ENCODE data around the gene TMEFF2.
A peak's percentile ranks its signal among the peaks of the same experiment; 100 is the strongest.
"Not testable (repeated sequence)": the region's sequence is repeated elsewhere in the genome, so short reads cannot be mapped to it uniquely, and the experiment has no call there.

TMEFF2 gene

DNA sequence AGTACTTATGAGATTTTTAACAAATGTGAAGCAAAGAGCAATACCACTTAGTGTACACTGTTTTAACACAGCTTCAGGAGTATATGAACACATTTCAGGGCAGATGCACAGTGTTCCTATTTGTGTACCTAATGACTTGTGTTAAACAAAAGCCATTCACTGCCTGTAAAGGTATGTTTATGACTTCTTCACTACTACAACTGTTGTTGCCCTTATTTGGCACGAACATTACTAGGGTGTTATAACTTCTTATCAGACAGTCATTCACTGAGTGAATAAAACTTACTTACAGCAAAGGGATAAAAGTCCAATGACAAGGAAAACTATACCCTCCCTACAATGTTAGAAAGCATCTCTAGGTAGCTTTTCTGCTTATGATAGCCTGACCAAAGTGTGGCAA lies 262.4 kb downstream of the TMEFF2 start:
- DNase-seq (ENCODE audit: low spot score): no peak

DNA sequence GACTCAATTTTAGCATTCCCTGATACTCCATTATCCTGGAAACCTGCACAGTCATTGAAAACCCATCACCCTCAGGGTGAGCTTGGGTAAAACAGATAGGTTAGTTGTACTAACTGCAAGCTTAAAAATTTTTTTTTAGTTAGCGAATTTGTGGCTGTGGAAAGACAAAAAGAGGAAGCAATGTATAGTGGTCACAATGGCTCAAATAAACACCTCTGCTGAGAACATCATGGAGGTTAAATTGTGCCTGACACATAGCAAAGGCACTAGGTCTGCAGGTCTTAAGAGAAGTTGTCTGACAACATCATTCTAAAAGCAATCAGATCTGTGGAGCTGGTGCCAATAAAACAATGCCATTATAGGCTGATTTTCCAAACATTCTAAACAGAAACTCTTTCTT lies 263.4 kb downstream of the TMEFF2 start:
- no peak for DNase-seq (ENCODE audit: low spot score)

DNA sequence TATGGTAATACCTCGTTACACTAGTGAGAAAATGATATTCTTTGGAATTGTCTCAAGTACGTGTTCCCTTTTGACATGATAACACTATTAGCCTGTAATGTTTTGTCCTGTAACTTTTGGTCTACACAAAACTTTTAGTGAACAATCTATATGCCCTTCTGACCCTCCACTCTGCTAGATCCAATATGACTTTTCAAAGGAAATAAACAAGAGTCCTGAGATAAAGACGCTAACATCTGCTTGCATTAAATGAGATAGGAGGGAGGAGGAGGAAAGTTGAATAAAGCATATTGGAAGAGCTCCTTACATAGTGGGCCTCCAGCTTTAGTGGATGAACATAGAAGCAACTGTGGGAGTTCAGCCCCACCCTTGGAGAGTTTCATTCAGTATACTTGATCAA lies 264.5 kb downstream of the TMEFF2 start:
- DNase-seq (ENCODE audit: low spot score): no peak

DNA sequence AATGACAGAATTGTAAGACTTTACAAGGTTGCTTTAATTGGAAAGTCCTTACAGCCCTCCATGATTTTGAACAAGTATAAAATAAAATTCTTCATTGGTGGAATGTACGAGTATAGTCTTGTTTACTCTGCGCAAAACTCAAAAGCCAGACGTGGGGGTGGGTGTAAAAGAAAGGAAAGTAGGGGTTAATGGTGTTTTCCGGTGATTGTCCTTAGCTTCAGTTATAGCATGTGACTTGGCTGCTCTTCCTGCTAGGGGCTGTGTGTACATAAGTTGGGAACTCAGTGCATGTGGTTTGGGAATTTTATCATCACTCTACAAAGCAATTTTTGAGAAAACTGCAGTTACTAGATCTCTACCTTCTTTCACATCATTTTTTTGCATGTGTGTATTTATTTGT lies 265.4 kb downstream of the TMEFF2 start:
- peak; percentile 68 for DNase-seq (ENCODE audit: low spot score)

DNA sequence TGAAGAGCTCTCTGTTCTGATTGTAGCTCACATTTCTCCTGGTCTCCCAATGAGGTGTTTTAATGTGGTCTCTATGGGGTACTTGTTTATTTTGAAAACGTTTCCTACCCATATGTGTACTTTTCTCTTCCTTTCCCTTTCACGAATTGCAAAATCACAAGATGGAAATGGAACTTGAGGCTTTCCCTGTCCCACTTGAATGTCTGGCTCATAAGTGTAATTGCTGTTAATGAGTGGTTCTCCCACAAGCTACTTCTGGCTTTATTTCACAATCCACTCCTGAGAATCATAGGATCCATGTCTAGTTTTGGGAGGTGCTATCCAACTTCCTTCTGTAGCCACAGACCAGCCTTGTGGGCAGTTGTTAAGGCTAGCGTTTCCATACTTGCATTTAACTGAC lies 266.7 kb downstream of the TMEFF2 start:
- no peak for DNase-seq (ENCODE audit: low spot score)

DNA sequence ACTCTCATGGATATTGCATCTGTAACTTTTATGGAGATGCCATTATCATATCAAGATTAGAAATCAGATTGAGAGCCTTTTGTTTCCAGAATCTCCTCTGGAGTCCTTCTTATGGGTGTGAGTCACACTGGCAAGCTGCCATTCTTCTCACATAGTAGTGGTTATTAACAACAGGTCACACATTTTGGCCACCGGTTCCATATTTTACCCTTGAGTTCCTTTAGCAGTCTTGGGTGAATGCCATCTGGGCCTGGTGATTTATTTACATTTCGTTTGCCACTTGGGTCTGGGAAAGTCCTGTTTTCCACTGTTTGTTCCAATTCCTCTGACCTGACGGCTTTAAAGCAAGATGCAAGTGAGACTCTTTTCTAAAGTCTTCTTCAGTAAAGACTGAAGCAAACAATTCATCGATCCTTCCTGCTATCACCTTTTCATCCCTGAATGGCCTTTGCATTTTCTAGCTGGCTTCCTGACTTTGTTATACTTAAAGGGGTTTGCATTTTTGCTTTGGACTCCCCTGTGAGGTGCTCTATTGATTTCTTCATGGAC lies 267.3 kb downstream of the TMEFF2 start:
- DNase-seq (ENCODE audit: low spot score): peak; percentile 89

DNA sequence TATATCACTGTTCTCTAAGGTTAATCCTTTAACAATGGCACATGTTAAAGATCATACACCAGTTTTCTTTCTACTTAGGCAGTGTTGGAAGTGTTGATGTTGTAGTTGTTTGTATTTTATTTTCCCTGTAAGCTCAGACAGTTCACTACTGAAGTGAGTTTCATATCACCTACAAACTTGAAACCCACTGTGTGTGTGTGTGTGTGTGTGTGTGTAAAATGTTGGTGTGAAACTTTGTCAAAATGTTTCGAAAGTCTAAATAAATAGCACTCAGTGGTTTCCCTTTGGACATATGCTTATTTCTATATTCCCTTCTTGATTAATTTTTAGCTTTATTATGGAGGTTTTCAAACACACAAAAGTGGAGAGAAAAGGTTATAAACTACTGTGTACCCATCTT lies 268.1 kb downstream of the TMEFF2 start:
- no peak for DNase-seq (ENCODE audit: low spot score)

DNA sequence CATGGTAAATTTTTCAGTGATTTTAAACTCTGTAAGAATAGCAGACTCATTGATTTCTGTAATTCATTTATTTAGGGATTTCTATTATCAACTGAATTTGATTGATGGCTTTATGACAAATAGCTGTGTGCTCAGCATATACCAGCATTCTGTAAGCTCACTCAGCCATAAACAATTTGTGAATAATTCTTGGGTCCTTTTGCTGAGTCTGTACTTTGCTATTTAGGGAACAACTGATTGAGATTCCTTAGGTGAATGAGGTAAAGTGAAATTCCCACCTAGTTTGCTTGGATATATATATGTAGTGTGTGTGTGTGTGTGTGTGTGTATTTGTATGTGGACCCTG lies 271.1 kb downstream of the TMEFF2 start:
- no peak for DNase-seq (ENCODE audit: low spot score)

DNA sequence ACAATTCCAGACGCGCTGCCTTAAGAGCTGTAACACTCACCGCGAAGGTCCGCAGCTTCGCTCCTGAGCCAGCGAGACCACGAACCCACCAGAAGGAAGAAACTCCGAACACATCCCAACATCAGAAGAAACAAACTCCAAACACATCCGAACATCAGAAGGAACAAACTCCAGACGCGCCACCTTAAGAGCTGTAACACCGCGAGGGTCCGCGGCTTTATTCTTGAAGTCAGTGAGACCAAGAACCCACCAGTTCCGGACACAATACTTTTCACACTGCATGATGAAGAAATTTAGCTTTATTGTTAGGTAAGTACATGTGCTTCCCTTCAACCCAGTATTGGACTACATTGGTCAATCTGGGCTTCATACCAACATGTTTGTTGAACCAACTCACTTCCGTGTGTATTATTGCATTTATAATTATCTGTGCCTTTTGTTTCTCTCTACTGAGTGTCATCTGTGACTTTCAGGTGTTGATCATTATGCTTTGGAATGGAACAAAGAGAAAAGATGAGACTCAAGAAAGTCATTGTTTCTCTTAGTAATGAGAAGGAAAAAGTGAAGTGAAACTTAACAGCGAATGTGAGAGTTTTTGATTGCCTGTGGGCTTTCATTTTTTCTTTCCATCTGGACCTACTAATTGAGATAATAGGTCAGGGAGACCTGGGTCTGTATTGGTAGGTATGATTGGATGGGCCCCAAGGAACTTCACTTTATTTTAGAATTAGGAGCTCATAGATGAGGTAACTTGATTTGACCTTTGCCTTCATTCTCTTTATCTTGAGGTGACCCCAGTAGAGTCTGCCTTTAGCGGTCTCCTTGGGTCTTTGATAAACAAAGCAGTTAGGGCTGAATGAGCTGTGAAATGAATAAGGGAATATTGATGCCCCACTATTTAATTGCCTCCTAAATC lies 271.7 kb downstream of the TMEFF2 start:
- DNase-seq (ENCODE audit: low spot score): no peak

DNA sequence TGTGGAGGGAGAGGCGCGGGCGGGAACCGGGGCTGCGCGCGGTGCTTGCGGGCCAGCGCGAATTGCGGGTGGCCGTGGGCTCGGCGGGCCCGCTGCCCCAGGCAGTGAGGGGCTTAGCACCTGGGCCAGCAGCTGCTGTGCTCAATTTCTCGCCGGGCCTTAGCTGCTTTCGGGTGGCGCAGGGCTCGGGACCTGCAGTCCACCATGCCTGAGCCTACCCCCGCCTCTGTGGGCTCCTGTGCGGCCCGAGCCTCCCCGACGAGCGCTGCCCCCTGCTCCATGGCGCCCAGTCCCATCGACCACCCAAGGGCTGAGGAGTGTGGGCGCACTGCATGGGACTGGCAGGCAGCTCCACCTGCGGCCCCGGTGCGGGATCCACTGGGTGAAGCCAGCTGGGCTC lies 273.1 kb downstream of the TMEFF2 start:
- not testable (repeated sequence) for DNase-seq (ENCODE audit: low spot score)

DNA sequence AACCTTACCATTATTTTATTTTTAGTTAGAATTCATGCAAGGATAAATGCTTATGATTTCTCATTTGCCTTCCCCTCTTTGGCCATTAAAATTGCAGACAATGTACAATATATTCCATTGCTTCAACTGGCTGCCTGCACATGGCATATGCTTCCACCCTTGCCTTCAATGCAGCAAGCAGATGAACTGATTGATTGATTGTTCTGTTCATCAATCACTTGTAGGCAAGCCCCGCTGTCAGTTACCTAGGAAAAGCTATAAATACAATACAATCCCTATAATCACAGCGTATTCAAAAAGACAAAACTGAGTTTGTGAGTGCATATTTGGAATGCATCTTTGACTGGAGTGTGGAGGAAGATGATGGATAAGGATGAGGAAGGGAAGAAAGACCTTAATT lies 274.2 kb downstream of the TMEFF2 start:
- no peak for DNase-seq (ENCODE audit: low spot score)

DNA sequence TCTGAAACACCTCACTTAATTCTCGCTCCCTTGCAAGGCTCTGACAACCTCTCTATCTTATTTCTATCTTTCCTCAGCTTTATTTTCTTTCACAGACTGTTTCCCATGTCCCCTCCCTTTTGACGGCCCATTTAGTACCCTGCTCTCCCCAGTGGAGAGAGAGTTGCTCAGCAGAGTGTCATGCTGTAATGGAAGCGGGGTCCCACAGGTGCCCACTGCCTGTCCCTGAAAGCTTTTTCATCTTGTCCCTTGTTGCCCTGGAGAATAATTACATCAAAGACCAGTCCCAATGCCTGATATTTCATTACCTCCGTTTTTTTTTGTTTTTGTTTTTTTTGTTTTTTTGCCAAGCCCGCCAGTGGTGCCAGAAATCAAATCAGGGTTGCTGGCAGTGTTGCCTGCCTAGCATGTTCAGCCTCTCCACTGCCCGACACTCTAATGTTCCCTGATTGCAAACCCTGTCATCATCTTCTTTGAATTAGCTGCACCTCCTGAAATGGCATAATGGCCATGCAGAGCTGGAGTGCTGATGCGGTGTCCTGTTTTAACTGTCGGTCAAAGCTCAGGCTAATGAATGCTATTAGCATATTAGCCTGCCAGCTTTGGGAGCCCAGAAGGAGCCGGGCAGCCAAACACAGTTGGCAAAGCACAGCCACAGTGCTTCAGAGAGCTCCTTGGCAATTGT lies 276.6 kb downstream of the TMEFF2 start:
- DNase-seq (ENCODE audit: low spot score): no peak

DNA sequence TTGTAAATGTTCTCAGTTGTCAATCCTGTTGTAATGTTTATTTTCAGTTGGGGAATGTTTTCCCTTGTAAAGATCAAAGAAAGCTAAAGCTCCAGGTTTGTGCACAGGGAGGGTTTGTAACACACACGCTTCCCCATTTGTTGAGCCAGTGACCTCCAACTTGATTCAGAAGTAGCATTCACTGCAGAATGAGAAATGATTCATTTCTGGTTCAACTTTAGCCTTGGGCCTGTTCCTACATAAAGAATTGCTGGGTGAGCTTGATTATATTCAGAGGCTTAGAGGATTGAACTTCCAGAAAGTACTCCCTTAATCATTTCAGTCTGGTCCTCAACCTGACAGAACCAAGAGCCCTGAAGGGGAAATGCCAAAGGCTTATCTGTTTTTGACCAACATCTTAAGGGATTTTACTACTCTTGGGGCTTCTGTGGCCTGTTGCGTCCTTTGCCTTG lies 277.3 kb downstream of the TMEFF2 start:
- no peak for DNase-seq (ENCODE audit: low spot score)

DNA sequence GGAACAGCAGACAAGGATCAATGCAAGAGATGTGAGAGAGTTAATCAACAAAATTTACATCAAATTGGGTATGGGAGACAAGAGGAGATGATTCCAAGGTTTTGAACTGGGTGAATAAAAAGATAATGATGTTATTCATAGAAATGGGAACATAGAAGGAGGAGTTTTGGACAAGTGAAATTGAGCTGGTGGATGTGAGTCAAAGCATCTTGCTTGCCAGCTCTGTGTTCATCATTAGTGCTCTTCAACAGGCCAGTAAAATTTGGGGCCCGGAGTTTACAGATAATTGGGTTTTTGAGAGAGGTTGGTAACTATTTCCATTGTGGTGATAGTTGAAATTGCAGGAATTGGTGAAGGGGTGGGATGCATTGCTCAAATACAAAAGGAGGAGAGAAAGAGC lies 277.9 kb downstream of the TMEFF2 start:
- no peak for DNase-seq (ENCODE audit: low spot score)

DNA sequence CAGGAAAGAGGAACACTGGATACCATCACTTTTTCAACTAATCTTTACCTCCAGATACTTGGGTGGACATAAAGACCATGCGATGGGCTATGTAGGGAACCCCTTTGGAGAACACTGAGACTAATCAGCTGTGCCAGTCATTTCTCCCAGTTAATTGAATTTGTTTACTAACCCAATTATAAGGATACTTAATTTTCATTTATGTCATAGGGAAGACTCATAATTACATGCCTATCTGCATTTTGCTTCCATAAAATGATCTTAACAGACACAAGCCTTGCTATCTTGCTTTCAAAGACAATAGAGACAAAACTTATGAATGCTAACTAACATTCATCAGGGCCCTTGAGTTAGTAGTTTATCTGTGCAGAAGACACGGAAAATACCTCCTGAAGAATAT lies 279.0 kb downstream of the TMEFF2 start:
- DNase-seq (ENCODE audit: low spot score): no peak

DNA sequence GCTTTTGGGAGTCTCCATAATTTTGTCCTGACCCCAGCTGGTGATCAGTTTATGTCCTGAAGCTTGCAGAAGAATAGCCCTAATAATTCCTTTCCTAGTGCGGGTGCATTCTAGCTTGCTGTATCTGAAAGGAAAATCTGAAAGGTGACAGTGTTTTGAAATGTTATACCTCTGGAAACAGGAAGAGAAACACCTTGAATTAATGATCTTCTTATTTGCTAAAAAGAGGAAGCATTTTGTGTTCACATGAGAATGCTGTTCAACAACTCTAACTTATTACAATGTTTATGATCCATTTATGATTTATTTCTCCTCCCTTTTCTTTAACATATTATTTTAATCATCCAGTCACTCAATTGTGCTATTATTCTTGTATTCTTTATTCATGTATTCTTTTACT lies 280.9 kb downstream of the TMEFF2 start:
- DNase-seq (ENCODE audit: low spot score): no peak

DNA sequence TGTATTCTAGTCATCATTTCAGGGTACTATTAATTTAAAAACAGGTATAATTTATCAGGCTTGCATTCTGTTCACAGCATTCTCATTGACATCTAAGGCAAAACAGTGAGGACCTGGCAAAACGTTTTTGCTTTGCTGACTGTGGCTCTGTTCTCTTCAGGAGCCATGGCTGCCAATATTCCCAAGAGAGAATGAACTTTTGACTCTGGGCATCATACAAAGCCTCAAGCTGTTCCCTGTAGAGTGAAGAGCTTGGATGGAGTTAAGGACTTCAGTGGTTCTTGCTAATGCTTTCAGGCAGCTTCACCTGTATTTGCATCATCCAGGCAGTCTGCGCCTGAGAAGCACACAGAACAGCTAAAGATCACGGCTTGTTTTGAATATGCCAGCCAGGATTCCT lies 282.0 kb downstream of the TMEFF2 start:
- no peak for DNase-seq (ENCODE audit: low spot score)

DNA sequence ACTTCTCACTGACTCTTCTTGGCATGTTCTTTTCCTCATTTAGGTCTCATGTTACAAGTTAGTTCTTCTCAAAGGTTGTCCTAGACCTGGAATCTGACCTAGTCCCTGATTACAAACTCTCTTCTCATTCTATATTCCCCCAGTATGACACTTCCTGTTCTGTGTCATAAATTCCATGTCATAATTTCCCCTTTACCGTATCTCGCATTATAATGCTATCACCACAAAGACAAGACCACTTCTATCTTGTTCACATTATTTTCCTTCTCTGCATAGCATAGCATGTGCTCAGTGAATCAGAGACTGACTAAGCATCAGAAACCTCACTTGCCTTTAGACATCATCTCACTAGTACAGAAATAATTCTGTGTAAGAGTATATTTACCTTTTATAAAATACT lies 284.2 kb downstream of the TMEFF2 start:
- DNase-seq (ENCODE audit: low spot score): peak; percentile 57

DNA sequence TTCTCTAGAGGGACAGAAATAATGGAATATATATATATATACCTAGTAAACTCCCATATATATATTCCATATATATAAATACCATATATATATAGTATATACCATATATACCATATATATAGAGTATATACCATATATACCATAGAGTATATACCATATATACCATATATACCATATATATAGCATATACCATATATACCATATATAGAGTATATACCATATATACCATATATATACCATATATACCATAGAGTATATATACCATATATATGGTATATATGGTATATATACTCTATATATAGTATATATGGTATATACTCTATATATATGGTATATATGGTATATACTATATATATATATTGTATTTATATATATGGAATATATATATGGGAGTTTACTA lies 285.9 kb downstream of the TMEFF2 start:
- DNase-seq (ENCODE audit: low spot score): no peak

DNA sequence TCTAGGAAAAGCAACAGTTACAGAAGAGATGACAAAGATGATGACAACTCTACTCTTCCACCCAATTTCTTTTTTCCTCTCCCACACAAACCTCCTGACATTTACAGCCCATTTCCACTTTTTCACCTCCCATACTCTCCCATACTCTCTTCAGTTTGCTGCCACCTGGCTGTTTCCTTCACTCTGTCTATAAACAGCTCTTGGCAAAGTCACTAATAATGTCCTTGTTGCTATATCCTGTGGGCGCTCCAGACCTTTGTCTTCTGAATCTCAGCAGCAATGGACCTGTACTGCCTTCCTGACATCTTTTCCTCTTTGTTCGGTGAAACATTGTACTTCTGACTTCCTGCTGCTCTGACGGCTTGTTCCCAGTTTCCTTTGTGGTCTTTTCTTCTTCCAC lies 287.2 kb downstream of the TMEFF2 start:
- no peak for DNase-seq (ENCODE audit: low spot score)

DNA sequence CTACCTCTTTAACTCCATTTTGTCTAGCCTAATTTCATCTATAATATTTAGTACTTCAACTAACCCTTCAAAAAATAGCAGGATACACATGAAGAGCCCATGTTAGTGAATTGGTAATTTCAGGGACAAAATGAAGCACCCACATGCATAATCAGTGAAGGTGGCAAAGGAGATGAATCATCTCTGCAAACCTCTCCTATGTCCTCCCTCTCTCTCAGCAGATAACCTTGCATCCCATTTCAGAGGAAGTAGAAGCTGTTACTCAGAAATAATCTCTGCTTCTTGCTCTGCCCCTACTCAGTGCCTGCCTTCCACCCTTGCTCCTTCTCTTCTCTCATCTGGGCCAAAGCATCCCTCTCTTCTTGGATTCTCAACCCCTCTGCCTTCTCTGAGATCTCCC lies 287.6 kb downstream of the TMEFF2 start:
- DNase-seq (ENCODE audit: low spot score): no peak

DNA sequence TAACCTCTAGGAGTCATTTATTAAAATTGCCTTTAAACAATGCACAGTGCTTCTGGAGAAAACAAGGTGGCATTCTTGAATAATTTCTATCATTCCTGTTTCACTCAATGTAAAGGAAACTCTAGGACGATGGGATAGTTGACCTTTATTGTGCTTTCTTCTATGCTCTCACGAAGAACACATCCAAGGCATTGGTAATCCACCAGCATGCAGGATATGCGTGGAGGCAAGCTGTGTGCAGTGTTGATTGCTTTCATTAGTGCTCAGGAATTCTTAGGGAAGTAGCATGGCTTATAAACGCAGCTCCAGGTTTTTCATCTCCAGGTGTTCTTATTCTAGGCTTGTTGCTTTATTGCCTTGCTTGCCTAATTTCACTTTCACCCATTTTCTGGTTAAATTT lies 289.4 kb downstream of the TMEFF2 start:
- DNase-seq (ENCODE audit: low spot score): no peak

DNA sequence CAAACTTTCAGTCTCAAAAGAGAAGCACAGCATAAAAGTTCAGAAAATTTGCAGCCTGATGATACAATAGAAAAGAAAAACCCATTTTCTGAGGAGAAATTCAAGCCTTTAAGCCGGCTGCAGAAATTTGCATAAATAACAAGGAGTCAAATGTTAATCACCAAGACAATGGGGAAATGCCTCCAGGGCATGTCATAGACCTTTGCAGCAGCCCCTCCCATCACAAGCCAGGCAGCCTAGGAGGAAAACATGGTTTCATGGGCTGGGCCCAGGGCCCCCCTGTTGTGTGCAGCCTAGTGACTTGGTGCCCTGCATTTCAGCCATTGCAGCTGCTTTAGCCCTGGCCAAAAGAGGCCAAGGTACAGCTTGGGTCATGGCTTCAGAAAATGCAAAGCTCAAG lies 293.7 kb downstream of the TMEFF2 start:
- no peak for DNase-seq (ENCODE audit: low spot score)
